Astrocyte (in vitro differentiated cells and primary cell): ENCODE measurements around the gene NFIA.

Source experiments
- EZH2 ChIP-seq: IDR thresholded peaks from 2 replicates; pipeline ENCODE4 v1.6.1; 2012; ENCODE audit warnings: mild to moderate bottlenecking, low read length, inconsistent platforms; ENCODE audit not compliant: insufficient read depth
- TF ChIP-seq, protein P1 (sequence below): IDR thresholded peaks from 2 replicates; pipeline ENCODE4 v1.5.1; 2011; ENCODE audit warnings: low read depth, mild to moderate bottlenecking, inconsistent platforms, low read length, moderate library complexity; ENCODE audit not compliant: insufficient read depth

DNA sequence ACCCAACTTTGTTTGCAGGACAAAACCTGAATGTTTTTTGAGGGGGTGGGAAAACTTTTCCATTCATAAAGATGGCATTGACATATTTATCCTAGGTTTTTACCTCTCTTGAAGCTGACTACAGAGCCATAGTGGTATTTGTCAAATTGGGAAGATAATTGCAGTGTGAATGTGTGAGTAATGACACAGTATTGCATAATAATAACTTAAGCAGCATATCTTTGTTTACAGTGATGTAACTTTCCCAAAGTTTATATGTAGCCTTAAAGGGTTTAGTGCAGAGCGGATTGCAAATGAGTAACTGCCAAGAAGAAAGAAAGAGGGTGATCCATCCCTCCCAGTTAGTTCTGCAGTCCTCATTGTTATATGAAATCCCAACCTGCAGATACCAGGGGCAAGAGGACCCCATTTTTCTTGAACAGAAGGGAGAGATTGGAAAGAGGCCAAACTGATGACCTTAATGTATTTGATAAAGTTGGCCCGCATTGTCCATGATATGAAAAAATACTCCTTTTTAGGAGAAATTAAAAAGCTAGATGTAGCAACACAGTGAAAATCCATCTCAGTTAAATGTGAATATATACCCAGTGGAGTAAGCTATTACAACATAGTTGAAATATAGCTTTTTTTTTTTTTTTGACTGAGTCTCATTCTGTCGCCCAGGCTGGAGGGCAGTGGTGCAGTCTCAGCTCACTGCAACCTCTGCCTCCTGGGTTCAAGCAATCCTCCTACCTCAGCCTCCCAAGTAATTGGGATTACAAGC, 23.7 kb upstream of the NFIA start:
- TF ChIP-seq, protein P1, sequence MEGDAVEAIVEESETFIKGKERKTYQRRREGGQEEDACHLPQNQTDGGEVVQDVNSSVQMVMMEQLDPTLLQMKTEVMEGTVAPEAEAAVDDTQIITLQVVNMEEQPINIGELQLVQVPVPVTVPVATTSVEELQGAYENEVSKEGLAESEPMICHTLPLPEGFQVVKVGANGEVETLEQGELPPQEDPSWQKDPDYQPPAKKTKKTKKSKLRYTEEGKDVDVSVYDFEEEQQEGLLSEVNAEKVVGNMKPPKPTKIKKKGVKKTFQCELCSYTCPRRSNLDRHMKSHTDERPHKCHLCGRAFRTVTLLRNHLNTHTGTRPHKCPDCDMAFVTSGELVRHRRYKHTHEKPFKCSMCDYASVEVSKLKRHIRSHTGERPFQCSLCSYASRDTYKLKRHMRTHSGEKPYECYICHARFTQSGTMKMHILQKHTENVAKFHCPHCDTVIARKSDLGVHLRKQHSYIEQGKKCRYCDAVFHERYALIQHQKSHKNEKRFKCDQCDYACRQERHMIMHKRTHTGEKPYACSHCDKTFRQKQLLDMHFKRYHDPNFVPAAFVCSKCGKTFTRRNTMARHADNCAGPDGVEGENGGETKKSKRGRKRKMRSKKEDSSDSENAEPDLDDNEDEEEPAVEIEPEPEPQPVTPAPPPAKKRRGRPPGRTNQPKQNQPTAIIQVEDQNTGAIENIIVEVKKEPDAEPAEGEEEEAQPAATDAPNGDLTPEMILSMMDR: no peak
- no peak for TF ChIP-seq EZH2
